HepG2 (cell line): Measurements from ENCODE around the gene FOXA1. TPM values are rescaled to one million over a fixed set of nuclear protein-coding genes. Genes with fewer than 3 reads are reported as not detected.

Experiments used
- ASH2L ChIP-seq: fragments of 300-600, 200-600 bp; sonication (generic); IDR thresholded peaks from 2 replicates; pipeline ENCODE4 v1.7.0; 2017; ENCODE audit warnings: low read depth, mild to moderate bottlenecking, moderate library complexity, mixed read lengths, low read length; ENCODE audit not compliant: insufficient read length
- FIP1L1 ChIP-seq: fragments of 200-400 bp; formaldehyde crosslinking; IDR thresholded peaks from 2 replicates; pipeline ENCODE4 v1.6.1; 2018; ENCODE audit warnings: low read depth, mild to moderate bottlenecking, low read length, moderate library complexity, borderline replicate concordance; ENCODE audit not compliant: insufficient read depth
- HOMEZ ChIP-seq: IDR thresholded peaks from 2 replicates; pipeline ENCODE4 v1.6.1; 2016; ENCODE audit warnings: low read depth
- IKZF5 ChIP-seq: IDR thresholded peaks from 2 replicates; pipeline ENCODE4 v1.6.1; 2018; ENCODE audit warnings: missing genetic modification reagents, mild to moderate bottlenecking, missing compliant biosample characterization
- NFE2L2 ChIP-seq: fragments of 150-350 bp; IDR thresholded peaks from 2 replicates; pipeline ENCODE4 v1.6.1; 2014; ENCODE audit warnings: low read length
- SALL1 ChIP-seq: sonication (generic); formaldehyde crosslinking; IDR thresholded peaks from 2 replicates; pipeline ENCODE4 v1.8.0; 2022; ENCODE audit warnings: mild to moderate bottlenecking, missing genetic modification reagents
- SPEN ChIP-seq: sonication (generic); formaldehyde crosslinking; IDR thresholded peaks from 2 replicates; pipeline ENCODE4 v1.5.1; 2020; ENCODE audit warnings: low read depth, mild to moderate bottlenecking, missing genetic modification reagents
- TERF1 ChIP-seq: sonication (generic); formaldehyde crosslinking; IDR thresholded peaks from 2 replicates; pipeline ENCODE4 v1.8.0; 2022; ENCODE audit warnings: mild to moderate bottlenecking, missing genetic modification reagents, moderate library complexity
- TP53 ChIP-seq: sonication (generic); formaldehyde crosslinking; conservative IDR thresholded peaks from 2 replicates; pipeline ENCODE4 v1.4.0; 2020; ENCODE audit warnings: missing genetic modification reagents
- ZFP36 ChIP-seq: fragments of 150-350 bp; IDR thresholded peaks from 2 replicates; pipeline ENCODE4 v1.6.1; 2018; ENCODE audit warnings: borderline replicate concordance, low read length, low read depth; ENCODE audit not compliant: partially characterized antibody
- ZFP90 ChIP-seq: sonication (generic); formaldehyde crosslinking; IDR thresholded peaks from 2 replicates; pipeline ENCODE4 v1.8.0; 2022; ENCODE audit warnings: missing genetic modification reagents, mild to moderate bottlenecking, inconsistent platforms, borderline replicate concordance
- ZKSCAN5 ChIP-seq: sonication (generic); formaldehyde crosslinking; IDR thresholded peaks from 2 replicates; pipeline ENCODE4 v1.5.1; 2020; ENCODE audit warnings: mild to moderate bottlenecking, missing genetic modification reagents
- ZNF143 ChIP-seq: sonication (generic); formaldehyde crosslinking; IDR thresholded peaks from 2 replicates; pipeline ENCODE4 v1.4.0; 2020; ENCODE audit warnings: missing genetic modification reagents
- ZNF18 ChIP-seq: sonication (generic); formaldehyde crosslinking; IDR thresholded peaks from 2 replicates; pipeline ENCODE4 v1.8.0; 2022; ENCODE audit warnings: mild to moderate bottlenecking, missing genetic modification reagents; ENCODE audit not compliant: insufficient replicate concordance
- ZNF205 ChIP-seq: IDR thresholded peaks from 2 replicates; pipeline ENCODE4 v1.6.1; 2018; ENCODE audit warnings: missing biosample characterization, missing genetic modification reagents
- ZNF772 ChIP-seq: sonication (generic); formaldehyde crosslinking; IDR thresholded peaks from 2 replicates; pipeline ENCODE4 v1.5.0; 2020; ENCODE audit warnings: mild to moderate bottlenecking, missing genetic modification reagents
- ZNF781 ChIP-seq: sonication (generic); formaldehyde crosslinking; IDR thresholded peaks from 2 replicates; pipeline ENCODE4 v1.5.1; 2020; ENCODE audit warnings: borderline replicate concordance, mild to moderate bottlenecking, missing genetic modification reagents; ENCODE audit errors: not compliant biosample characterization
- ZNF782 ChIP-seq: sonication (generic); formaldehyde crosslinking; IDR thresholded peaks from 2 replicates; pipeline ENCODE4 v1.4.0; 2020; ENCODE audit warnings: missing genetic modification reagents, mild to moderate bottlenecking, borderline replicate concordance
- ZNF800 ChIP-seq: sonication (generic); formaldehyde crosslinking; IDR thresholded peaks from 2 replicates; pipeline ENCODE4 v1.4.0; 2020; ENCODE audit warnings: missing genetic modification reagents
- polyA plus RNA-seq, 8 experiments: library from polyadenylated mRNA; depleted of rRNA in 3 of 8; stranded (reverse) in 7 of 8; unstranded in 1 of 8; fragments of >200 nt; fragmentation: Illumina TruSeq in 4 of 8; extraction: Trizol in 4 of 8; gene quantifications; 2 replicates each; pipeline versions ENCODE4 v1.2.1 to v1.2.3, GENCODE V29; 2011 to 2016; ENCODE audit warnings: low read depth in 4 of 8, missing spikeins in 1 of 8, mixed read lengths in 1 of 8; ENCODE audit not compliant: insufficient read depth in 1 of 8
- total RNA-seq, 5 experiments: library from RNA; depleted of rRNA; stranded (reverse); fragments of >200 nt; fragmentation: Illumina TruSeq; extraction: Trizol; gene quantifications; 2 replicates each; pipeline ENCODE4 v1.2.3, GENCODE V29; 2016; ENCODE audit warnings: low read depth in 1 of 5

FOXA1 gene
- total and polyA plus RNA-seq, 2 of the 13 experiments (the other 11 are each of a cell fraction or from before 2014, with no cell fraction given), result 43.4 to 58.6 TPM

- 0 out of 2 replicates have a peak, but pooled peaks have one; percentile 43 for TF ChIP-seq IKZF5 (CRISPR knock-in tag)
- peak; percentile 58 for TF ChIP-seq ZNF781 (CRISPR knock-in tag)
- TF ChIP-seq TP53 (CRISPR knock-in tag), result no peak
- TF ChIP-seq ZFP36, result no peak
- TF ChIP-seq SPEN, result 0 out of 2 replicates have a peak, but pooled peaks have one; percentile 29
- TF ChIP-seq ZNF143 (CRISPR knock-in tag), result 0 out of 2 replicates have a peak, but pooled peaks have one; percentile 22
- peak; percentile 26; the same call in 1 of the 2 replicates for TF ChIP-seq SALL1 (CRISPR knock-in tag)
- no peak for TF ChIP-seq ZNF800
- no peak for TF ChIP-seq NFE2L2
- 0 out of 2 replicates have a peak, but pooled peaks have one; percentile 52 for TF ChIP-seq ZNF782 (CRISPR knock-in tag)
- TF ChIP-seq ZFP90, result 0 out of 2 replicates have a peak, but pooled peaks have one; percentile 52
- TF ChIP-seq FIP1L1, result 0 out of 2 replicates have a peak, but pooled peaks have one; percentile 51
- no peak for TF ChIP-seq ASH2L
- TF ChIP-seq ZNF18 (CRISPR knock-in tag), result no peak
- peak; percentile 65; the same call in 1 of the 2 replicates for TF ChIP-seq ZKSCAN5 (CRISPR knock-in tag)
- no peak for TF ChIP-seq ZNF772 (CRISPR knock-in tag)
- peak; percentile 8; the same call in 1 of the 2 replicates for TF ChIP-seq TERF1
- 0 out of 2 replicates have a peak, but pooled peaks have one; percentile 44 for TF ChIP-seq HOMEZ (CRISPR knock-in tag)
- TF ChIP-seq ZNF205 (CRISPR knock-in tag), result 0 out of 2 replicates have a peak, but pooled peaks have one; percentile 51
Measured at GRCh38 chr14:37592482-37593408, 2.3 kb downstream of the FOXA1 start (continued).
